ENCODE measurements around the gene RPS15A.
"Not testable (repeated sequence)": the region's sequence is repeated elsewhere in the genome, so short reads cannot be mapped to it uniquely, and the experiment has no call there.

Gene RPS15A

DNA sequence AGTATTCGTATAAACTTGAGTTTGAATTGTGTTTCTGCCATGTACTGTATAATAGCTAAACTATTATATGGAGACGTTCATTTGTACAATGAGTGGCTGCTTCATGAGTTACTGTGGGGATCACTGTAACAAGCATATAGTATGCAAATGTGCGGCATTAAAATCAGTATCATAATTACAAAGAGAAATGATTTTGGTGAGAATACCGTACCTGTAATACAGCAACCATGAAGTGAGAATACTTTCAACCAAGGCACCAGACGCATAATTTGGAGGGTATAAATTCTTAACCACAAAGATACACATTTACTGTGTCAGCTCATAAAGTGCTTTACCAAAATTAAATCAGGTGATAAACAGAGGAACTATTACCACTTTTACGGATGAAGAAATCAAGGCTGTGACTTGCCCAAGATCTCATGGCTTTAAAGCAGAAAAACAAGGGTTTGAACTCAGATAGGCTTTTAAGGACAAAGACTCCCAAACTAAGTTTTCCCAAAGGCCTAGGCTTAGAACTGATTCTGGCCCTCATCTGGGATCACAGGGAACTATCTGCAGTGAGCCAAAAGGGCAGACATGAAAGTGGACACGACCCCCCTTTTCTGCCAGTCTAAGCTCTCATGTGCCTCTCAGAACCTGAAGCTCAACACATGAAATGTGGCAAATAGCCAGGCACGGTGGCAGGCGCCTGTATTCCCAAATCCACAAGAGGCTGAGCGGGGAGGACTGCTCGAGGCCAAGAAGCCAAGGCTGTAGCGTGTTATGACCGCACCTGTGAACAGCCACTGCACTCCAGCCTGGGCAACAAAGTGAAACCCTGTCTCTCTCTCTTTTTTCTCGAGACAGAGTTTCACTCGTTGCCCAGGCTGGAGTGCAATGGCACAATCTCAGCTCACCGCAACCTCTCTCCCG, 6.4 kb downstream of the RPS15A start:
- Mint-ChIP-seq H3K27me3 (no peaks in the 10 kb centered on the region), H3K4me1 (peaks cover 53% of the 10 kb centered on the region), H3K9me3 (no peaks in the 10 kb centered on the region), H3K36me3 (peaks cover 55% of the 10 kb centered on the region), H3K4me3 (no peak overlapping the region), H3K27ac (peak overlapping the region; percentile 42)
- CTCF ChIA-PET = interaction anchor here (1.2 kb wide), 1 partner anchor 289 kb away, joined by 3 read pairs; no protein-coding TSS in a partner anchor
- no peak for DNase-seq

DNA sequence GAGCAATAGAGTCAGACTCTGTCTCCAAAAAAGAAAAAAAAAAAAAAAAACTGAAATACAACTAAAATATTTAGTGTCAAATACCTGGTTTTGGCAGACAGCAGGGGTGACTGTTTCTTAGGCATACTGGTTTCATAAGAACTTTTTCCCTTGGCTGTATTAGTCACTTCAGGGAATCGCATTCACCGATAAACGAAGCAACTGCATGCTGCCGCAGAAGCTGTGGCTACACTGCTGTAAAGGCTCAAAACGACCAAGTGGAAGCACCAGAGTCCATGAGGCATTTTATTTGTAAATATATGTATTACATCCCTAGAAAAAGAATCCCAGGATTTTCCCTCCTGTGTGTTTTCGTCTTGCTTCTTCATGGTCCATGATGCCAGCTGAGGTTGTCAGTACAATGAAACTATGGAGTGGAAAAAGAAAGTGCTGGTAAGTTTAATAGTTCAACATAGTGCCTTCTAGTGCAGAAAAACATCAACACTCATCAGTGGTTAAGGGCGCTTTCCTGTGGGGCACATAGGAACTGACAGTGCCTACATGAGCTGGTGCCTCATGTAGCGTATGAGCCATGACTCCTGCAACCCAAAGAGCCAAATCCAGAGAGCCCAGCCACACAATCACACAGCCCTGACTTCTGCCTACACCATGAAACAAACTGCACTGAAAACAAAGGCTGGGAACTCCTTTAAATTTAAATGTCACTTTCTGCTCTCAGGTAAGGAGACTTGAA, 7.3 kb downstream of the RPS15A start:
- H3K4me1 Mint-ChIP-seq = peaks cover 45% of the 10 kb centered on the region
- H3K4me3 Mint-ChIP-seq = no peak overlapping the region
- peak overlapping the region; percentile 42 for H3K27ac Mint-ChIP-seq
- DNase-seq = no peak
- CTCF ChIA-PET = interaction anchor here (1.2 kb wide), 1 partner anchor 290 kb away, joined by 3 read pairs; no protein-coding TSS in a partner anchor
- H3K27me3 Mint-ChIP-seq = no peaks in the 10 kb centered on the region
- no peaks in the 10 kb centered on the region for H3K9me3 Mint-ChIP-seq
- peaks cover 47% of the 10 kb centered on the region for H3K36me3 Mint-ChIP-seq

DNA sequence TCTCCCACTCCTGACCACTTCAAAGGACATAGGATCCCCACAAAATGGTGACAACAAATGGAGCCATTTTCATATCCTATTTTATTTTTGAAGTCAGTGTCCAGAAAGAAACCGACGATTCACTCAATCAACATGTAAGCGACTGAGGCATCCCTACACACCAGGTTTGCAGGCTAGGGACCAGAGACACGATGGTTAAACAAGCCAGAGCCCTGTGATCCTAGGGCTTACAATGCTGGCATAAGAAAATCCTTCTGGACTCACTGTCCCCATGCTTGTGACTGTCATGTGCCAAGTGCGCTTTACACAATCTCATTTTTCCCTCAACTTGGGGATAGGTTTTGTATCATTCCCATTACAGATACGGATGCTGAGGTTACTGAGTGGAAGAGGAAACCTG, 8.9 kb downstream of the RPS15A start:
- H3K27ac Mint-ChIP-seq, H3K27me3 Mint-ChIP-seq, DNase-seq, H3K9me3 Mint-ChIP-seq, H3K4me3 Mint-ChIP-seq, CTCF ChIA-PET: not testable (repeated sequence)
- peaks cover 30% of the 10 kb centered on the region for H3K4me1 Mint-ChIP-seq
- H3K36me3 Mint-ChIP-seq = peaks cover 32% of the 10 kb centered on the region

DNA sequence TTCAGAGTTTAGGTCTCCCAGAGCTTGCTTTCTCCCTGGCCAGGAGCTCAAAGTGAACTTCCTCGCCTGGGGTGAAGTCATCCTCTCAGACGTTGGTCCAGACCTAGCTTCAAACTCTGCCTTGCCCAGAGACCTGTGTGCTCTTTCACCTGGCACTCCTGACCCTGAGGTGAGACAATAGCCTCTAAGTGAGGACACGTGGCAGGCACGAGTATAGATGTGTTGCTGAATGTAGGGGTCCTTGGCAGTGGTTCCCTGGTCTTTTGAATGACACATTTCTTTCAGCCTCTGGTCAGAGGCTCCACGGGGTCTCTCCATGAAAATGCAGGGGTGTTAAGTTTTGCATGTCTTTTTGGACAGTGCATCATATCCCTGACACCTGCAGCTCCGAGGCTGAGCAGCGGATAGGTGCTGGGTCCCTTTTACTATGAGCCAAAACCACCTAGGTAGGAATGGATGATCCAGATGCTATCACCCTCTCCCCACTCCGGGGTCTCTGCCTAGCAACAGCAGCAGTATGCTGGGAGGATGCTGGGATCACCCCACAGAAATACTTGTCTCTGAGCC, 9.6 kb downstream of the RPS15A start:
- H3K27me3 Mint-ChIP-seq, H3K4me3 Mint-ChIP-seq, CTCF ChIA-PET, H3K27ac Mint-ChIP-seq, DNase-seq, H3K9me3 Mint-ChIP-seq: not testable (repeated sequence)
- H3K36me3 Mint-ChIP-seq = peaks cover 25% of the 10 kb centered on the region
- peaks cover 23% of the 10 kb centered on the region for H3K4me1 Mint-ChIP-seq

DNA sequence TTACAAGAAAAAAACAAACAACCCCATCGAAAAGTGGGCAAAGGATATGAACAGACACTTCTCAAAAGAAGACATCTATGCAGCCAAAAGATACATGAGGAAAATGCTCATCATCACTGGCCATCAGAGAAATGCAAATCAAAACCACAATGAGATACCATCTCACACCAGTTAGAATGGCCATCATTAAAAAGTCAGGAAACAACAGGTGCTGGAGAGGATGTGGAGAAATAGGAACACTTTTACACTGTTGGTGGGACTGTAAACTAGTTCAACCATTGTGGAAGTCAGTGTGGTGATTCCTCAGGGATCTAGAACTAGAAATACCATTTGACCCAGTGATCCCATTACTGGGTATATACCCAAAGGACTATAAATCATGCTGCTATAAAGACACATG, 12.5 kb downstream of the RPS15A start:
- H3K9me3 Mint-ChIP-seq, H3K27ac Mint-ChIP-seq, H3K4me1 Mint-ChIP-seq, DNase-seq, CTCF ChIA-PET, H3K36me3 Mint-ChIP-seq, H3K27me3 Mint-ChIP-seq, H3K4me3 Mint-ChIP-seq: not testable (repeated sequence)

DNA sequence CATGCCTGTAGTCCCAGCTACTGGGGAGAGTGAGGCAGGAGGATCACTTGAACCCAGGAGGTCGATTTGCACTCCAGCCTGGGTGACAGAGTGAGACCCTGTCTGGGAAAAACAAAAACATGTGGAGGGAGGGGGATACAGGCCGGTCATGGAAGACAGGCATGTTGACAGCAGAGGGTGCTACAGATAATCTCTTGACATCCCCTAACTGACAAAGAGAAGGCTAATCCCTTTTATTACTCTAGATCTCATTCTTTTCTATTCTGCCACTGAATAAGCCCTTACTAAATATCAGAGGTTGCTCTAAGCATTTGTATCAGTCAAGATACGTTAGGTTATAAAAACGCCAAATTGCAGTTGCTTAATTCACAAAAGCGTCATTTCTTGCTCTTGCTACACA, 13.8 kb downstream of the RPS15A start:
- H3K36me3 Mint-ChIP-seq, H3K4me3 Mint-ChIP-seq, CTCF ChIA-PET, H3K27ac Mint-ChIP-seq, H3K4me1 Mint-ChIP-seq, H3K9me3 Mint-ChIP-seq, H3K27me3 Mint-ChIP-seq, DNase-seq: not testable (repeated sequence)

DNA sequence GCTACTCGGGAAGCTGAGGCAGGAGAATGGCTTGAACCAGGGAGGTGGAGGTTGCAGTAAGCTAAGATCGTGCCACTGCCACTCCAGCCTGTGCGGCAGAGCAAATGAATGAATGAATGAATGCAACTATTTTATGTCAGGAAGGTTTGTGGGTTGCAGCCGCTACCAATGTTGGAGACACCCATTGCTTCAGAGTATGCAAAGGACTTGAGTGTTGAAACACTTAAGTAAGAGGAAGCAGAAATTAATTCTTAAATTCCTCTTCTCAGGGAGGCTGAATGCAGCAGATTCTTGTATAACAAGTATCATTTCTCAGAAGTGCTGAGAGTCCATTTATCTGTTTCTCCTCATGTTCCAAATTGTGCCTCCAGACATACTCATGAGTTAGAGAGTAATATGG, 15.5 kb downstream of the RPS15A start:
- H3K27ac Mint-ChIP-seq, H3K36me3 Mint-ChIP-seq, DNase-seq, H3K9me3 Mint-ChIP-seq, H3K4me3 Mint-ChIP-seq, H3K27me3 Mint-ChIP-seq, CTCF ChIA-PET, H3K4me1 Mint-ChIP-seq: not testable (repeated sequence)

DNA sequence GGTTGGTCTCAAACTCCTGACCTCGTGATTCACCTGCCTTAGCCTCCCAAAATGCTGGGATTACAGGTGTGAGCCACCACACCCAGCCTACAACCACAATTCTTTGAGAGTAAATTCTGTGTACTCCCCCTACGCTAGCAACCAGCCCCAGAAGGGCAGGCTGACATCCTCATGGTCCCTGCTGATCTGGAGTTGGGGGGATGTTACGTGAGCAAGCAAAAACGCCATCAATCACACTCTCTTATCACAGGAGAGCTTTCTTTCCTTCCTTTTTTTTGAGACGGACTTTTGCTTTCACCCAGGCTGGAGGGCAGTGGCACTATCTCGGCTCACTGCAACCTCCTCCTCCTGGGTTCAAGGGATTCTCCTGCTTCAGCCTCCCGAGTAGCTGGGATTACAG, 18.0 kb downstream of the RPS15A start:
- H3K4me3 Mint-ChIP-seq, H3K27ac Mint-ChIP-seq, H3K9me3 Mint-ChIP-seq, H3K36me3 Mint-ChIP-seq, DNase-seq, CTCF ChIA-PET: not testable (repeated sequence)
- Mint-ChIP-seq H3K27me3 (peaks cover 11% of the 10 kb centered on the region), H3K4me1 (peaks cover 20% of the 10 kb centered on the region)

DNA sequence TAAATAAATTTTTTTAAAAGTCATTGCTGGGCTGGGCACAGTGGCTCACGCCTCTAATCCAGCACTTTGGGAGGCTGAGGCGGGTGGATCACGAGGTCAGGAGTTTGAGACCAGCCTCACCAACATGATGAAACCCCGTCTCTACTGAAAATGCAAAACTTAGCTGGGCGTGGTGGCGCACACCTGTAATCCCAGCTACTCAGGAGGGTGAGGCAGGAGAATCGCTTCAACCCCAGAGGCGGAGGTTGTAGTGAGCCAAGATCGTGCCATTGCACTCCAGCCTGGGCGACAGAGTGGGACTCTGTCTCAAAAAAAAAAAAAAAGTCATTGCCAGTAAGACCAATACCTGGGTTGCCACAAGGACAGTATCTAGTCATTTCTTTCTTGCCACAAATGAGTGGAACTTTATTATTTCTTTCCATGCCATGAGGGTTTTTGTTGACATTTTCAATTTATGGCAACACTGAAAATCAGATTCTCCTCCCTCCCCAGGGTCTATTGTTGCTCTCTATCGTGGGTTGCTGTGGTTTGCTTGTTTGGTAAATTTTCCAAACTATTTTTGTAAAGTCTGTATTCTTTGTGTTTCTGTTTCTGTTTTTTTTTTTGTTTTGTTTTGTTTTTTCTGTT, 19.7 kb downstream of the RPS15A start:
- Mint-ChIP-seq H3K27me3 (peaks cover 11% of the 10 kb centered on the region), H3K4me1 (peaks cover 28% of the 10 kb centered on the region)
- CTCF ChIA-PET, H3K9me3 Mint-ChIP-seq, H3K27ac Mint-ChIP-seq, H3K4me3 Mint-ChIP-seq, DNase-seq, H3K36me3 Mint-ChIP-seq: not testable (repeated sequence)

DNA sequence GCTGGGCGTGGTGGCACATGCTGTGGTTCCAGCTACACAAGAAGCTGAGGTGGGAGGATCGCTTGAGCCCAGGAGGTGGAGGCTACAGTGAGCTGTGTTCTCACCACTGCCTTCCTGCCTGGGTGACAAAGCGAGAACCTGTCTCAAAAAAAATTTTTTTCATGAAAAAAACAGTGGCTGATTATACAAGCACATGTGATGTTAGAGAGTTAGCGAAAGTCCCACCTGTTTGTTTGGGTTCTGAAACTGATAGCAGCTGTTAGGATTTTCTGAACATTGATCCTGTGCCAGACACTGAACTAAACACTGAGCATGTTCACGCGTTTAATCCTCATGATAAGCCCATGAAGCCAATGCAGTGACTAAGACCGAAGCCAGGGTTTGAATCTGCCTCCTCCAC, 22.9 kb downstream of the RPS15A start:
- peak; percentile 67 for DNase-seq
- H3K4me3 Mint-ChIP-seq, H3K36me3 Mint-ChIP-seq, CTCF ChIA-PET, H3K9me3 Mint-ChIP-seq: not testable (repeated sequence)
- Mint-ChIP-seq H3K27ac (peak overlapping the region; percentile 83), H3K27me3 (peaks cover 11% of the 10 kb centered on the region), H3K4me1 (peaks cover 30% of the 10 kb centered on the region)

DNA sequence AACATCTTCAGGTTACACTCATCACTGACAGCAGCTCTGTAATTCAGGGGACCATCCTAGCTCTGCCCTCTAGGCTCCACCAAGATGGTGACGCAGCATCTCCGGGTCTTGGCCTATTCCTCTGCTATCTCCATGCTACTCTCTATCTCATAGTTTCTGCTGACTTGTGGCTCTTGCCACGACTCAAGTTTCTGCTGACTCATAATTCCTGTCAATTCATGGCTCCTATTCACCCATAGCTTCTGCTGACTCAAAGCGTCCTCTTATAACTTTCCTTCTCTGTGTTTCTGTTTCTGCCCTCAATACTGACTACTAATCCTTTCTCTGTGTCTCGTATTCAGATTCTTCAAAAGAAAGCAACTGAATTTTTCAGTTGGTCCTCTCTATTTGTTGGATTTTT, 27.4 kb downstream of the RPS15A start:
- H3K9me3 Mint-ChIP-seq, H3K27me3 Mint-ChIP-seq, CTCF ChIA-PET, H3K36me3 Mint-ChIP-seq, DNase-seq, H3K4me3 Mint-ChIP-seq, H3K27ac Mint-ChIP-seq: not testable (repeated sequence)
- H3K4me1 Mint-ChIP-seq = peaks cover 29% of the 10 kb centered on the region

DNA sequence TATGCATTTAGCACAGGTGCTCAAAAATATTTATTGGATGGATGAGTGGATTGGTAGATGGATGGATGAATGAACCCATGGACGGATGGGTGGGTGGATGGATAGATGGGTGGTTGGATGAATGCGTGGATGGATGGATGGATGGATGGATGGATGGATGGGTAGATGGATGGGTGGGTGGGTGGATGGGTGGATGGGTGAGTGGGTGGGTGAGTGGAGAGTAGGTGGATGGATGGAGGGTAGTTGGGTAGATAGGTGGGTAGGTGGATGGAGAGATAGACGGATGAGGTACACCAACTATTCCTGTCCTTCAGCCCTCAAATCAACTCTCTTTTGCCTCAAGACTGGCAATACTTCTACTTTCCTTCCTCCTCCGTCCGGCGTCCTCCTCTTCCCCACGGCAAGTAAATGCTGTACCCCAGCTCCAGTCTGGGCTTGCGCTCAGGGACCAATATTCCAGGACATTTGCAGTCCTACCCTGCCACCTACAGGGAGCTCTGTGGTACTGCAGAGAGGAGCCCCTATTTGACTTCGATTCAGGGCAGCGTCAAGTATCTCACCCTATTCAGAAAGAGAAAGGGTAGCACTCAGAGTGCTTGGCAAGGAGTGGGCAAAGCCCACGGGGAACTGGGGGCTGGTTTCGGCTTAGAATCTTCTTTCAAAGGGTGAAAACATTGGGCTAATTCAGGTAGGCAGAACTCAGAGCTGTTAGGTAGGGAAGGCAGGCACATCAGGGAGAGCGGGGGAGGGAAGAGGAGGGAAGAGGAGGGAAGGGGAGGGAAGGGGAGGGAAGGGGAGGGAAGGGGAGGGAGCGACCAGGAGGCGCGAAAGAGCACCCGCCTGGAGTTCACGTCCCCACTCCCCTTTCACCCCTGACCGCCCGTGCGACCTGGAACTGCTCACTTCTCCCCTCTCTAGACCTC, 30.3 kb downstream of the RPS15A start:
- DNase-seq = peak; percentile 67
- H3K27me3 Mint-ChIP-seq, H3K27ac Mint-ChIP-seq, H3K36me3 Mint-ChIP-seq, H3K4me3 Mint-ChIP-seq, H3K9me3 Mint-ChIP-seq: not testable (repeated sequence)
- H3K4me1 Mint-ChIP-seq = peaks cover 31% of the 10 kb centered on the region
- CTCF ChIA-PET = interaction anchor here (0.9 kb wide), 1 partner anchor 838 kb away, joined by 3 read pairs; no protein-coding TSS in a partner anchor

DNA sequence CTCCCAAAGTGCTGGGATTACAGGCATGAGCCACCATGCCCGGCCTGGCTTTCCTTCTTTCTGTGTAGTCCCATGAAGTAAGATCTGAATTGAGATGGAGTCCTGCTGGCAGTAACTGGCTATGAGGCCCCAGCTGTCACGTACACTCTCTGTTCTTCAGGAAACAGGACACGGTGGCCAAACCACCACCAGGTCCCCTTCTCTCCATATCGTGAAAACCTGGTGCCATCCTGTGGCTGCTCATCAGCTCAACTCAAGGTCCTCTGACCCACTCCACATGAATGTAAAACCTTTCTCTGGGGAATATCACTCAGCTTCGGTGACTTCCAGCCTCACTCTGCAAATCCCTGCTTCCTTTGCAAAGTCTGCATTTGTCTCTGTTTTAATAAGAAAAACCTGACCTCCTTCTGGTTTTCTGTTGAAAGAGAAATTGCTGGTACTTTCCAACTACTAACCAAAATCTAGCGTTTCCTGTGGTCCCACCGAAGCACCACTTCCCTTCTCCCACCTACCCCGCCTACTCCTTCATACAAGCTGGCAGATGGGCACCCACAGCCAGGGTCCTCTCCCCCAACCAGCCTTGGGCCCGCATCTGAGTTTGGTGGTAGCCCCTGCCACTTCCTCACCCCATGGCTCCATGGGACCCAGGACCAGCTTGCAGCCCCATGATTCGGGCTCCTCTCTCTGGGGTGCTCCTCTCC, 32.0 kb downstream of the RPS15A start:
- not testable (repeated sequence) for H3K9me3 Mint-ChIP-seq, H3K27me3 Mint-ChIP-seq
- CTCF ChIA-PET = interaction anchor here (0.6 kb wide), 1 partner anchor 1196 kb away, joined by 3 read pairs; no protein-coding TSS in a partner anchor

More for the DNA sequence above, 32.0 kb downstream of the RPS15A start:
- H3K4me1 Mint-ChIP-seq = peaks cover 31% of the 10 kb centered on the region
- H3K27ac Mint-ChIP-seq = peak overlapping the region; percentile 49
- H3K36me3 Mint-ChIP-seq, H3K4me3 Mint-ChIP-seq: not testable (repeated sequence)
- peak; percentile 34 for DNase-seq
